ENCODE measurements around the gene PTGS1. TPM values are rescaled to one million over a fixed set of nuclear protein-coding genes. Genes with fewer than 3 reads are reported as not detected.

The PTGS1 gene
- total RNA-seq, 1 donor from 2014 or later: 13.0 TPM

- no peaks in the 10 kb centered on the region for H3K36me3 ChIP-seq
- intact Hi-C loops (cut with DNase I): loop anchor here (10.0 kb wide), 1 partner anchor 75 kb away; no protein-coding TSS in a partner anchor
- no peaks in the 10 kb centered on the region for H3K9me3 ChIP-seq
- H3K27me3 ChIP-seq: no peaks in the 10 kb centered on the region
- no peak overlapping the region for H3K4me3 ChIP-seq
- TF ChIP-seq CTCF (IDR thresholded peaks at IDR 0.05): no peak
- peaks cover 2% of the 10 kb centered on the region in 2 donors for H3K4me1 ChIP-seq
- no peak overlapping the region for H3K27ac ChIP-seq
- DNase-seq (ENCODE audit: low spot score in 2 of 2): peak in 1 of 2 donors; percentile 5
Observed at GRCh38 chr9:122380293-122380692, 9.5 kb downstream of the PTGS1 start.

- intact Hi-C loops (cut with DNase I): loop anchor here (10.0 kb wide), 1 partner anchor 73 kb away; no protein-coding TSS in a partner anchor
- no peak overlapping the region for H3K4me3 ChIP-seq
- no peaks in the 10 kb centered on the region for H3K9me3 ChIP-seq
- no peaks in the 10 kb centered on the region for H3K4me1 ChIP-seq
- DNase-seq (ENCODE audit: low spot score in 2 of 2): peak in 1 of 2 donors; percentile 56
- no peaks in the 10 kb centered on the region for H3K36me3 ChIP-seq
- H3K27me3 ChIP-seq: no peaks in the 10 kb centered on the region
- H3K27ac ChIP-seq: no peak overlapping the region
- TF ChIP-seq CTCF (IDR thresholded peaks at IDR 0.05): no peak
Observed at GRCh38 chr9:122381206-122381950, 10.6 kb downstream of the PTGS1 start.

- Histone ChIP-seq H3K27me3 (no peaks in the 10 kb centered on the region), H3K27ac (no peak overlapping the region), H3K4me3 (no peak overlapping the region), H3K4me1 (no peaks in the 10 kb centered on the region), H3K36me3 (no peaks in the 10 kb centered on the region), H3K9me3 (no peaks in the 10 kb centered on the region)
- intact Hi-C loops (cut with DNase I): loop anchor here (10.0 kb wide), 1 partner anchor 72 kb away; no protein-coding TSS in a partner anchor
- TF ChIP-seq CTCF (IDR thresholded peaks at IDR 0.05): no peak
- peak in 1 of 2 donors; percentile 63 for DNase-seq (ENCODE audit: low spot score in 2 of 2)
Observed at GRCh38 chr9:122382901-122383850, 12.4 kb downstream of the PTGS1 start.

- intact Hi-C loops (cut with DNase I): loop anchor here (10.0 kb wide), 1 partner anchor 71 kb away; no protein-coding TSS in a partner anchor
- H3K36me3 ChIP-seq: no peaks in the 10 kb centered on the region
- H3K9me3 ChIP-seq: no peaks in the 10 kb centered on the region
- H3K4me1 ChIP-seq: no peaks in the 10 kb centered on the region
- TF ChIP-seq CTCF (IDR thresholded peaks at IDR 0.05): no peak
- DNase-seq (ENCODE audit: low spot score in 2 of 2): peak in 1 of 2 donors; percentile 65
- no peak overlapping the region for H3K27ac ChIP-seq
- H3K27me3 ChIP-seq: no peaks in the 10 kb centered on the region
- H3K4me3 ChIP-seq: no peak overlapping the region
Observed at GRCh38 chr9:122383992-122384461, 13.2 kb downstream of the PTGS1 start.

- peak in 1 of 2 donors; percentile 27 for DNase-seq (ENCODE audit: low spot score in 2 of 2)
- Histone ChIP-seq H3K27me3 (no peaks in the 10 kb centered on the region), H3K36me3 (no peaks in the 10 kb centered on the region), H3K4me3 (no peak overlapping the region), H3K9me3 (no peaks in the 10 kb centered on the region), H3K4me1 (no peaks in the 10 kb centered on the region), H3K27ac (no peak overlapping the region)
- no peak for TF ChIP-seq CTCF (IDR thresholded peaks at IDR 0.05)
- intact Hi-C loops (cut with DNase I): loop anchor here (10.0 kb wide), 1 partner anchor 68 kb away; no protein-coding TSS in a partner anchor
Observed at GRCh38 chr9:122386311-122386872, 15.6 kb downstream of the PTGS1 start.
